ENCODE measurements around the gene MYL11.

The MYL11 gene

DNA sequence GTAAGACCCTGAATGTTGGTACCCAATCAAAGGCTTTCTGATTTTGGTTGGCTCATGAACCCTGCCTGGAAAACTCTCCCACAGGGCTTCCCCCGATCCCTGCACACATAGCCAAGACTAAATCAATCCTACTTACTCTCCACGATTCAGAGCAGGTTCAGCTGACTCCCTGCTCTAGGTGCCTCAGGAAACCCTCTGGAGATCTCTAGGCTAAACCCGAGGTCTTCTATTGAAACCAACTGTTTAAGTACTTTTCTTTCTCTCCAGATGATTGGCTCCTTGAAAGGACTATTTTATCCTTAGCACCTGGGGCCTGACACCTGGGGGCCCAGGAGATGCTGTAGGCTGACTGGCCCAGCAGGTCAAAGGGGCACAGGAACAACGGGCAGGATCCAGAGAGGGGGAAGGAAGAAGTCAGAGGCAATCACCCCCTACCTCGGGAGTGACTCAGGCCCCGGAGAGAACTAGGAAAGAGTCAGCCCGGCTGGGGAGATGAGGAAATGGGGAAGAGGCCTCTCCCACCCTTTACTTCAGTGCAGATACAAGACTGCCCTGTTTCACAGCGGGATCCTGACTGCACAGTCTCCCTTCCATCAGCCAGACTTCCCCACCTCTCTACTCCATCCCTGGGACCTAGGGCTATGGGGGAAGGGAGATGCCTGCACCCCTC is 6.3 kb upstream of the MYL11 start (continued):
- TF ChIP-seq, protein P1, sequence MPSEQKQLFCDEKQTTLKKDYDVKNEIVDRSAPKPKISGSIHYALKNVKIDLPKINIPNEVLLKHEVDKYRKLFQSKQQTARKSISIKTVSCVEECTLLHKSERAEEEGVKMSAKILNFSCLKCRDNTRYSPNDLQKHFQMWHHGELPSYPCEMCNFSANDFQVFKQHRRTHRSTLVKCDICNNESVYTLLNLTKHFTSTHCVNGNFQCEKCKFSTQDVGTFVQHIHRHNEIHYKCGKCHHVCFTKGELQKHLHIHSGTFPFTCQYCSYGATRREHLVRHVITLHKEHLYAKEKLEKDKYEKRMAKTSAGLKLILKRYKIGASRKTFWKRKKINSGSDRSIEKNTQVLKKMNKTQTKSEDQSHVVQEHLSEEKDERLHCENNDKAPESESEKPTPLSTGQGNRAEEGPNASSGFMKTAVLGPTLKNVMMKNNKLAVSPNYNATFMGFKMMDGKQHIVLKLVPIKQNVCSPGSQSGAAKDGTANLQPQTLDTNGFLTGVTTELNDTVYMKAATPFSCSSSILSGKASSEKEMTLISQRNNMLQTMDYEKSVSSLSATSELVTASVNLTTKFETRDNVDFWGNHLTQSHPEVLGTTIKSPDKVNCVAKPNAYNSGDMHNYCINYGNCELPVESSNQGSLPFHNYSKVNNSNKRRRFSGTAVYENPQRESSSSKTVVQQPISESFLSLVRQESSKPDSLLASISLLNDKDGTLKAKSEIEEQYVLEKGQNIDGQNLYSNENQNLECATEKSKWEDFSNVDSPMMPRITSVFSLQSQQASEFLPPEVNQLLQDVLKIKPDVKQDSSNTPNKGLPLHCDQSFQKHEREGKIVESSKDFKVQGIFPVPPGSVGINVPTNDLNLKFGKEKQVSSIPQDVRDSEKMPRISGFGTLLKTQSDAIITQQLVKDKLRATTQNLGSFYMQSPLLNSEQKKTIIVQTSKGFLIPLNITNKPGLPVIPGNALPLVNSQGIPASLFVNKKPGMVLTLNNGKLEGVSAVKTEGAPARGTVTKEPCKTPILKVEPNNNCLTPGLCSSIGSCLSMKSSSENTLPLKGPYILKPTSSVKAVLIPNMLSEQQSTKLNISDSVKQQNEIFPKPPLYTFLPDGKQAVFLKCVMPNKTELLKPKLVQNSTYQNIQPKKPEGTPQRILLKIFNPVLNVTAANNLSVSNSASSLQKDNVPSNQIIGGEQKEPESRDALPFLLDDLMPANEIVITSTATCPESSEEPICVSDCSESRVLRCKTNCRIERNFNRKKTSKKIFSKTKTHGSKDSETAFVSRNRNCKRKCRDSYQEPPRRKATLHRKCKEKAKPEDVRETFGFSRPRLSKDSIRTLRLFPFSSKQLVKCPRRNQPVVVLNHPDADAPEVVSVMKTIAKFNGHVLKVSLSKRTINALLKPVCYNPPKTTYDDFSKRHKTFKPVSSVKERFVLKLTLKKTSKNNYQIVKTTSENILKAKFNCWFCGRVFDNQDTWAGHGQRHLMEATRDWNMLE (tag by site-specific recombination; conservative IDR thresholded peaks at IDR 0.05; ENCODE audit: low read depth), result no peak
- TF ChIP-seq ZFP3 (tag by site-specific recombination; IDR thresholded peaks at IDR 0.05; ENCODE audit: low read depth), result no peak
- TF ChIP-seq ZNF626 (tag by site-specific recombination; IDR thresholded peaks at IDR 0.05), result no peak
- no peak for TF ChIP-seq ZBTB7A (tag by site-specific recombination; IDR thresholded peaks at IDR 0.05; ENCODE audit: low read depth)
- TF ChIP-seq ZNF629 (tag by site-specific recombination; IDR thresholded peaks at IDR 0.05), result no peak
- TF ChIP-seq, protein P2, sequence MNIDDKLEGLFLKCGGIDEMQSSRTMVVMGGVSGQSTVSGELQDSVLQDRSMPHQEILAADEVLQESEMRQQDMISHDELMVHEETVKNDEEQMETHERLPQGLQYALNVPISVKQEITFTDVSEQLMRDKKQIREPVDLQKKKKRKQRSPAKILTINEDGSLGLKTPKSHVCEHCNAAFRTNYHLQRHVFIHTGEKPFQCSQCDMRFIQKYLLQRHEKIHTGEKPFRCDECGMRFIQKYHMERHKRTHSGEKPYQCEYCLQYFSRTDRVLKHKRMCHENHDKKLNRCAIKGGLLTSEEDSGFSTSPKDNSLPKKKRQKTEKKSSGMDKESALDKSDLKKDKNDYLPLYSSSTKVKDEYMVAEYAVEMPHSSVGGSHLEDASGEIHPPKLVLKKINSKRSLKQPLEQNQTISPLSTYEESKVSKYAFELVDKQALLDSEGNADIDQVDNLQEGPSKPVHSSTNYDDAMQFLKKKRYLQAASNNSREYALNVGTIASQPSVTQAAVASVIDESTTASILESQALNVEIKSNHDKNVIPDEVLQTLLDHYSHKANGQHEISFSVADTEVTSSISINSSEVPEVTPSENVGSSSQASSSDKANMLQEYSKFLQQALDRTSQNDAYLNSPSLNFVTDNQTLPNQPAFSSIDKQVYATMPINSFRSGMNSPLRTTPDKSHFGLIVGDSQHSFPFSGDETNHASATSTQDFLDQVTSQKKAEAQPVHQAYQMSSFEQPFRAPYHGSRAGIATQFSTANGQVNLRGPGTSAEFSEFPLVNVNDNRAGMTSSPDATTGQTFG (tag by site-specific recombination; IDR thresholded peaks at IDR 0.05; ENCODE audit: borderline replicate concordance), result no peak
- no peak for TF ChIP-seq ZNF548 (tag by site-specific recombination; IDR thresholded peaks at IDR 0.05)
- TF ChIP-seq, protein P3, sequence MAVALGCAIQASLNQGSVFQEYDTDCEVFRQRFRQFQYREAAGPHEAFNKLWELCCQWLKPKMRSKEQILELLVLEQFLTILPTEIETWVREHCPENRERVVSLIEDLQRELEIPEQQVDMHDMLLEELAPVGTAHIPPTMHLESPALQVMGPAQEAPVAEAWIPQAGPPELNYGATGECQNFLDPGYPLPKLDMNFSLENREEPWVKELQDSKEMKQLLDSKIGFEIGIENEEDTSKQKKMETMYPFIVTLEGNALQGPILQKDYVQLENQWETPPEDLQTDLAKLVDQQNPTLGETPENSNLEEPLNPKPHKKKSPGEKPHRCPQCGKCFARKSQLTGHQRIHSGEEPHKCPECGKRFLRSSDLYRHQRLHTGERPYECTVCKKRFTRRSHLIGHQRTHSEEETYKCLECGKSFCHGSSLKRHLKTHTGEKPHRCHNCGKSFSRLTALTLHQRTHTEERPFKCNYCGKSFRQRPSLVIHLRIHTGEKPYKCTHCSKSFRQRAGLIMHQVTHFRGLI (tag by site-specific recombination; IDR thresholded peaks at IDR 0.05), result no peak
- no peak for TF ChIP-seq ZNF830 (tag by site-specific recombination; IDR thresholded peaks at IDR 0.05; ENCODE audit: low read depth)
- TF ChIP-seq ZNF768 (tag by site-specific recombination; IDR thresholded peaks at IDR 0.05), result no peak
- TF ChIP-seq, protein P4, sequence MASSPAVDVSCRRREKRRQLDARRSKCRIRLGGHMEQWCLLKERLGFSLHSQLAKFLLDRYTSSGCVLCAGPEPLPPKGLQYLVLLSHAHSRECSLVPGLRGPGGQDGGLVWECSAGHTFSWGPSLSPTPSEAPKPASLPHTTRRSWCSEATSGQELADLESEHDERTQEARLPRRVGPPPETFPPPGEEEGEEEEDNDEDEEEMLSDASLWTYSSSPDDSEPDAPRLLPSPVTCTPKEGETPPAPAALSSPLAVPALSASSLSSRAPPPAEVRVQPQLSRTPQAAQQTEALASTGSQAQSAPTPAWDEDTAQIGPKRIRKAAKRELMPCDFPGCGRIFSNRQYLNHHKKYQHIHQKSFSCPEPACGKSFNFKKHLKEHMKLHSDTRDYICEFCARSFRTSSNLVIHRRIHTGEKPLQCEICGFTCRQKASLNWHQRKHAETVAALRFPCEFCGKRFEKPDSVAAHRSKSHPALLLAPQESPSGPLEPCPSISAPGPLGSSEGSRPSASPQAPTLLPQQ (tag by site-specific recombination; IDR thresholded peaks at IDR 0.05), result 0 out of 2 replicates have a peak, but pooled peaks have one; percentile 32
- TF ChIP-seq, protein P5, sequence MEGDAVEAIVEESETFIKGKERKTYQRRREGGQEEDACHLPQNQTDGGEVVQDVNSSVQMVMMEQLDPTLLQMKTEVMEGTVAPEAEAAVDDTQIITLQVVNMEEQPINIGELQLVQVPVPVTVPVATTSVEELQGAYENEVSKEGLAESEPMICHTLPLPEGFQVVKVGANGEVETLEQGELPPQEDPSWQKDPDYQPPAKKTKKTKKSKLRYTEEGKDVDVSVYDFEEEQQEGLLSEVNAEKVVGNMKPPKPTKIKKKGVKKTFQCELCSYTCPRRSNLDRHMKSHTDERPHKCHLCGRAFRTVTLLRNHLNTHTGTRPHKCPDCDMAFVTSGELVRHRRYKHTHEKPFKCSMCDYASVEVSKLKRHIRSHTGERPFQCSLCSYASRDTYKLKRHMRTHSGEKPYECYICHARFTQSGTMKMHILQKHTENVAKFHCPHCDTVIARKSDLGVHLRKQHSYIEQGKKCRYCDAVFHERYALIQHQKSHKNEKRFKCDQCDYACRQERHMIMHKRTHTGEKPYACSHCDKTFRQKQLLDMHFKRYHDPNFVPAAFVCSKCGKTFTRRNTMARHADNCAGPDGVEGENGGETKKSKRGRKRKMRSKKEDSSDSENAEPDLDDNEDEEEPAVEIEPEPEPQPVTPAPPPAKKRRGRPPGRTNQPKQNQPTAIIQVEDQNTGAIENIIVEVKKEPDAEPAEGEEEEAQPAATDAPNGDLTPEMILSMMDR (tag by site-specific recombination; IDR thresholded peaks at IDR 0.05), result no peak
- TF ChIP-seq ZNF10 (tag by site-specific recombination; IDR thresholded peaks at IDR 0.05), result no peak
- no peak for TF ChIP-seq ZNF155 (tag by site-specific recombination; IDR thresholded peaks at IDR 0.05)
- TF ChIP-seq ZIC2 (tag by site-specific recombination; IDR thresholded peaks at IDR 0.05), result peak; percentile 72
- TF ChIP-seq, protein P6, sequence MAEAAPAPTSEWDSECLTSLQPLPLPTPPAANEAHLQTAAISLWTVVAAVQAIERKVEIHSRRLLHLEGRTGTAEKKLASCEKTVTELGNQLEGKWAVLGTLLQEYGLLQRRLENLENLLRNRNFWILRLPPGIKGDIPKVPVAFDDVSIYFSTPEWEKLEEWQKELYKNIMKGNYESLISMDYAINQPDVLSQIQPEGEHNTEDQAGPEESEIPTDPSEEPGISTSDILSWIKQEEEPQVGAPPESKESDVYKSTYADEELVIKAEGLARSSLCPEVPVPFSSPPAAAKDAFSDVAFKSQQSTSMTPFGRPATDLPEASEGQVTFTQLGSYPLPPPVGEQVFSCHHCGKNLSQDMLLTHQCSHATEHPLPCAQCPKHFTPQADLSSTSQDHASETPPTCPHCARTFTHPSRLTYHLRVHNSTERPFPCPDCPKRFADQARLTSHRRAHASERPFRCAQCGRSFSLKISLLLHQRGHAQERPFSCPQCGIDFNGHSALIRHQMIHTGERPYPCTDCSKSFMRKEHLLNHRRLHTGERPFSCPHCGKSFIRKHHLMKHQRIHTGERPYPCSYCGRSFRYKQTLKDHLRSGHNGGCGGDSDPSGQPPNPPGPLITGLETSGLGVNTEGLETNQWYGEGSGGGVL (tag by site-specific recombination; IDR thresholded peaks at IDR 0.05), result peak; percentile 88
- no peak for TF ChIP-seq ZSCAN30 (tag by site-specific recombination; IDR thresholded peaks at IDR 0.05)
- TF ChIP-seq, protein P7, sequence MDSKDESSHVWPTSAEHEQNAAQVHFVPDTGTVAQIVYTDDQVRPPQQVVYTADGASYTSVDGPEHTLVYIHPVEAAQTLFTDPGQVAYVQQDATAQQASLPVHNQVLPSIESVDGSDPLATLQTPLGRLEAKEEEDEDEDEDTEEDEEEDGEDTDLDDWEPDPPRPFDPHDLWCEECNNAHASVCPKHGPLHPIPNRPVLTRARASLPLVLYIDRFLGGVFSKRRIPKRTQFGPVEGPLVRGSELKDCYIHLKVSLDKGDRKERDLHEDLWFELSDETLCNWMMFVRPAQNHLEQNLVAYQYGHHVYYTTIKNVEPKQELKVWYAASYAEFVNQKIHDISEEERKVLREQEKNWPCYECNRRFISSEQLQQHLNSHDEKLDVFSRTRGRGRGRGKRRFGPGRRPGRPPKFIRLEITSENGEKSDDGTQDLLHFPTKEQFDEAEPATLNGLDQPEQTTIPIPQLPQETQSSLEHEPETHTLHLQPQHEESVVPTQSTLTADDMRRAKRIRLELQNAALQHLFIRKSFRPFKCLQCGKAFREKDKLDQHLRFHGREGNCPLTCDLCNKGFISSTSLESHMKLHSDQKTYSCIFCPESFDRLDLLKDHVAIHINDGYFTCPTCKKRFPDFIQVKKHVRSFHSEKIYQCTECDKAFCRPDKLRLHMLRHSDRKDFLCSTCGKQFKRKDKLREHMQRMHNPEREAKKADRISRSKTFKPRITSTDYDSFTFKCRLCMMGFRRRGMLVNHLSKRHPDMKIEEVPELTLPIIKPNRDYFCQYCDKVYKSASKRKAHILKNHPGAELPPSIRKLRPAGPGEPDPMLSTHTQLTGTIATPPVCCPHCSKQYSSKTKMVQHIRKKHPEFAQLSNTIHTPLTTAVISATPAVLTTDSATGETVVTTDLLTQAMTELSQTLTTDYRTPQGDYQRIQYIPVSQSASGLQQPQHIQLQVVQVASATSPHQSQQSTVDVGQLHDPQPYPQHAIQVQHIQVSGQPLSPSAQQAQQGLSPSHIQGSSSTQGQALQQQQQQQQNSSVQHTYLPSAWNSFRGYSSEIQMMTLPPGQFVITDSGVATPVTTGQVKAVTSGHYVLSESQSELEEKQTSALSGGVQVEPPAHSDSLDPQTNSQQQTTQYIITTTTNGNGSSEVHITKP (tag by site-specific recombination; IDR thresholded peaks at IDR 0.05), result peak; percentile 88
- TF ChIP-seq ZNF529 (tag by site-specific recombination; IDR thresholded peaks at IDR 0.05; ENCODE audit: insufficient replicate concordance), result no peak

Measured in HEK293 (cell line).